Measurements from ENCODE around the gene RALB.

DNA sequence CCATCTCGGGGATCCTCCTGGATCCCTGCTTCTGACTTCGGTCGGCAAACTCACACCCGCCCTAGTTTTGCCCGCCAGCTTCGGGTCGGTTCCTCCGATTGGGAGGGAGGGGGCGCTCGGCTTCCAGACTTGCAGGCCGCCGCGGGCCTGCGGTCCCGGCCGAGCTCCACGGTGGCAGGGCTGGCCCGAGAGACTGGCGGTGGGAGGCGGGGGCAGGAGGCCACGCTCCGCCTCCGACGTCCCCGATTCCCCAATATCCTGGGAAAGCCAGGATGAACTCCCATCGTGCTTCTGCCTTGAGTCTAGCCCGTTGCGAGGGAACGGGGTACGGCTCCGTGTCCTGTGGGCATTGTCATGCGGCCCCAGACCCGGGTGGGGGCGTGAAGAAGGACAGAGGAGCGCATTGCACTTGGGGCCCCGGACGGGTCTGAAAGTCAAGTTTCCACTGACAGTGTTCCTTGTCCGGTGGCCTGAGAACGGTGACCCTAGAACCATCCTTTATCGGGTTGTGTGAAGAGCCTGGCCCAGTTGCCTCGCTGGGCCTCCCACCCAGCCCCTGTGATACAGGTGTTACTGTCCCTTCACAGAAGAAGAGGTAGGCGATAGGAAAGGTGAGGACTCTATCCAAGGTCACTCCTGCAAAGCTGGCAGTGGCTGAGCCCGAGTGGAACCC, 90.9 kb downstream of the RALB start:
- TF ChIP-seq GATA3 (IDR thresholded peaks at IDR 0.05; ENCODE audit: low read depth, low read length): no peak
- no peak for TF ChIP-seq GATA2 (IDR thresholded peaks at IDR 0.05; ENCODE audit: low read depth, low read length)

Data from SH-SY5Y (cell line).